HG03103 (cell line): Measurements from ENCODE around the gene STIMATE.

ENCODE experiments used
- ATAC-seq: cut with Tn5 transposase; IDR thresholded peaks from one replicate; pipeline ENCODE4 v1.9.1; 2021; ENCODE audit warnings: low read depth; ENCODE audit not compliant: unreplicated experiment

STIMATE gene

DNA sequence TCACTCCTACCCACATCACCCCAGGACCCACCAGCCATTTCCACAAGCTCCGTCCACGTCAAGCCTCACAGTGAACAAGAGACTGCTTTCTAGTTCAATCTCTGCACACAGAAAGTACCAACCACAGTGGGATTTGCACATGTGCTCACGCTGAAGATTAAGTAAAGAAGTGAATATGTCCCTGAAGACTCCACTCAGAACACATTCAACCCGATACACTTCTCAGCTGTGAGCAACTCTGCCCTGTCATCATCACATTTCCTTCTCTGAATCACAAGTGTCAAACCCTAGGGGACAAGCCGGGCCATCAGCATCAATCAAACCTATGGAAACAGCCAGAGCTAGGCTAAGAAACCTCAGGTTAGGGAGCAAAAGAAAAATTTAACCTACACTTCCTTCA lies 1.9 kb downstream of the STIMATE start:
- ATAC-seq = no peak

DNA sequence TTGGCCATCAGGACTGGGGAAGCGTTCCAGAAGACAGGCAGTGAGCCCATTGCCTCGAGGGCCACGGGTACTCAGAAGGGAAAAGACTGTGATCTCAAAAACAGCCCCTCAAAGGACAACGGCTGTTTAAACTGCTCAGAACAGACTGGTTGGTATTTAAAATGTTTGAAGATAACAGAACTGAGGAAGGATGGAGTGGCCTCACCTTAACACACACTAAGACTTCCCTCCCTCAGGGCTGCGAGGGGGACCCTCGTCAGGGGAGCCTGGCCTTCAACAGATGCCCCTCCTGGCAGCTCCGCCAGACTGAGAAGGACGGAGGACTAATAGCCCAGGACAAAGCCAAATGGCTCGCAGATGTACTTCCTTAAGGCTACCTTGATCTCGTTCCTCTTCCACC lies 2.6 kb downstream of the STIMATE start:
- no peak for ATAC-seq

DNA sequence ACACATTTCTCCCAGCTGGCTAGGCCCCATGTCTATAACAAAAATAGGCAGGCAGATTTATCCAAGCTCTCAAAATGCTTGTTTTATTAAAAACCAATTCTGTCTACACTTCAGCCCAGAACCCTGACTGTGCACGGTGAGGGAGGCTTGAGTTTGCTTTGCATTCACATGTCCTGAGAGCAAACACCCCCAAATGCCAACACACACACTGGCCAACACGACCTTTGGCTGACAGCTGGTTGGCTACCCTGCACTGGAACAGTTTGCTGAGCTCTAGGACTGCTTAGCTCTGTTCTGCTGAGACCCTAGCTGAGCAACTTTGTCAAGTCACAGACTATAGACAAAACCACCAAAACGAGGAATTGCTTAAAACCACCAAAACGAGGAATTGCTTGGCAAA lies 3.6 kb downstream of the STIMATE start:
- ATAC-seq = no peak

GRCh38 chr3:52892625-52893311 lies 4.6 kb downstream of the STIMATE start:
- ATAC-seq = no peak

- ATAC-seq = no peak
These were observed 5.1 kb downstream of the STIMATE start for GRCh38 chr3:52892290-52892624.

GRCh38 chr3:52891615-52892081 lies 5.7 kb downstream of the STIMATE start:
- ATAC-seq = no peak

DNA sequence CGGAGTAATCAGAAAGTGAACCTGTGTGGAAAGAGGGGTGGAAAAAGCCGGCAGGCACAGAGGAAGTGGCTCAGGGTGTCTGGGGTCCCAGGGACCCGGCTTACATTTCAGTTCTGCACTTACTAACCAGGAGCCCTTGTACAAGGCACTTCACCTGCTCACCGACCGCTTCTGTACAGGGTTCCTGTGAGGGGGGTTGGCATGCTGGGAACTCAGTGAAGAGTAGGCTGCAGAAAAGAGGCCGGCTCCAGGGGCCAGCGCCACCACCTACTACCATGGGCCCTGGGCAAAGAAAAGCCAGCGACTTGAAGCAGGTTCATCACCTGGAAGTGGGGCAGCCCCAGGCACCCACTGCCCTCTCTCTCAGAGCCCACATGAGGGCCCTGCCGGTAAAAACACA lies 6.2 kb downstream of the STIMATE start:
- ATAC-seq = no peak

DNA sequence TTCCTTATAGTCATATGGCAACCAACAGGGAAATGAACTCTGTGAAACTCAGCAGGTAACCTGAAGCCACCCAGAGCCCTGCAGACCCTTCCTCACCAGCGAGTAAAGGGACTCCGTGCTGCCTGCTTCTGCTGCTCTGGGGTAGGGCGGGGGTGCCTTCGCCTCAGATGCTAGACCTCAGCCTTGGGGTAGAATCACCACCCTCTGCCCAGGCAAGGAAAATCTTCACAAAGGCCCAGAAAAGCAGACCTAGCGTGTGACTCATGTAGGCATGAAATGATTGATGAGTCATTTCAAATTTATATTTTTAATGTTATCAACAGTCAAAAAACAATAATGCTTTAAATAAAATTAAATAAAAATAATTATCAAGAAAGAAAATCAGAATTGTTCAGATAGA lies 6.6 kb downstream of the STIMATE start:
- ATAC-seq = no peak

DNA sequence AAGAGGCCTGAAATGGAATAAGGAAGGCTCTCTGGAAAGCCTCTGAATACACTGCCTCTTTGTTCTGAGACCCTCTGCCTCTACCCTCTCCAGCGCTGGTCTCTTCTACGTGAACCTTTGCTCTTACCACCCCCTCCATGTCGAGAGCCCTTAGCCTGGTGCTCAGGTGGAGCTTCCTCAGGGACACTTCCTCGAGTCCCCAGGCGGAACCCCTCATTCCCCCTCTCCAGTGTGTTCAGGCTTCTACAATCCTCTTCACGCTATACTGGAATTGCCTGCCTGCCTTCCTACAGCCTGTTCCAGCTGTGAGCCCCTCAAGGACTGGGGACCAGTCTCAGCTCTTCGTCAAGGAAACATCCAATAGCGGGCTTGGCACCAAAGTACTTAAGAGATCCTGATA lies 7.4 kb downstream of the STIMATE start:
- no peak for ATAC-seq

DNA sequence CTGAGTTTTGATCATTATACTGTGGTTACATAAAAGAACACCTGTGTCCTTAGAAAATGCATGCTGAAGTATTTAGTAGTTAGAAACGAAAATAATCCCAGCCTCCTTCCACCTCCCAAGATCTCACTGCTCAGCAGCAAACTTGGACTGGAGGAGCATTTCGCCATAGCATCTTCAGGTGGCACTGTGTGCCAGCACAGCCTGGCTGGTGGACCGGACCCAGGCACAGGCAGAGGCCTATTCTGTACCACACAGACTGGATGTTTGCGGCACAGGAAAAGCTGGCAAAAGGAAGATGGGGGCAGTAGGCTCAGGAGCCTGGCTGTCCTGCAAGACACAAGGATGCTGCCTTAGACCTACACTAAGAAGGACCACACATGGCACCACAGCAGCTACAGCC lies 10.2 kb downstream of the STIMATE start:
- no peak for ATAC-seq

DNA sequence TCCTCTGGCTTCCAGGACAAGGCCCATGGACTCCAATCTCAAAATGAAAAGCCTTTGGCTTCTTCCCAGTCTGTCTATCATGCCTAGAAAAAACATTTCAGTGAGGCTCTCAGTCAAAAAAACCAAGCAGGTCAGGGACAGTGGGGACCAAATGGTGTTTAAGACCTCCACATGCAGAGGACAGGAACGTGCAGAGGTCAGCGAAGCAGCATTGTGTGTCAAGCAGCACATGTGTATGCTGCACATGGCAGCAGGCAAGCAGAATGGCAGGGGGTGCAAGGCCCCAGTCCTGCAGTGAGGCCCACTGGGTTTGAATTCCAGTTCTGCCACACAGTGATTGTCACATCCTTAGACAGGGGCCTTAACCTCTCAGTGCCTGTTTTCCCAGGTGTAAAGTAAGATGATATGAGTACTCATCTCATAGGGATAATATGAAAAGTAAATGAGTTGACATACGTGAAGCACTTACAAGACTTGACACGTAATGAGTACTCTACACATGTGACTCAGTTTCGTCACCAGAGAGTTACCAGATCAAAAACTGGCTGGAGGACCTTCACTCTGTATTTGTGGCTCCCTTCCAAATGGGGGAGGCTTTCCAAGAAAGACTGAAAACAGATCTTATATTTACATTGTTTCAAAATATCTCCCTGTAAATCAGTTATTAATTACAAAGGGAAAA lies 11.2 kb downstream of the STIMATE start:
- ATAC-seq = no peak

GRCh38 chr3:52882377-52882776 lies 15.0 kb downstream of the STIMATE start:
- ATAC-seq = no peak

DNA sequence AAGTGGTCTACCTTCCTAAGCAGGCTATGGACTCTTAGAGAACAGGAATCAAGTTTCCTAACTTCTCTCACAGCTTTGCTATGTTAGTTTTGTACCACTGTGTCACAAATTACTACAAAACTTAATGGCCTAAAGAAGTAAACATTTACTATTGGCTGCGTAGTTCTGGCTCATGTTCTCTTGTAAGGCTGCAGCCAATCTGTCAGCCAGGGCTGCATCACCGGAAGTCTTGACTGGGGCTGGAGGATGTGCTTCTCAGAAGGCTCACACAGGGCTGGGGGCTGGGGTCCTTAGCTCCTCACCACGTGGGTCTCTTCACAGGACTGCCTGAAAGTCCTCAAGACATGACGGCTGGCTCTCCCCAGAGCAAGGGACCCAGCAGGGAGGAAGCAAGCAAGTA lies 15.5 kb downstream of the STIMATE start:
- ATAC-seq = no peak

DNA sequence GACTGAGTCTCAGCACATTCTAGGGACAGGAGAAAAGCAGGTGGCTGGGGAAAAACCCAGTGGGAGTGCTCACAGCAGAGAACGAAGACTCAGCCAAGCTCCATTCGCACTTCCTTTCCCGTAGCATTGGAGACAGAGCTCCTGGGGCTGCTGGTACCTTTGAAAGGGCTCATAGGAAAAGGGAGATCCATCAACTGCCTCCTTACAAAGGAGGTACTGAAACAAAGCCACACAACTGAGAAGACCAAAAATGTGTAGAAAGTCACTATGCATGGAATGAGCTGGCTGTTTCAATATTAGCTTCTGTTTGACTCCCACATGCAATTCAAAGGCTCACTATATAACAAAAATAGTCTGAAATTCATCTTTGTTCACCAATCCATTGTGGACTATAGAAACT lies 16.9 kb downstream of the STIMATE start:
- no peak for ATAC-seq

GRCh38 chr3:52880047-52880446 lies 17.3 kb downstream of the STIMATE start:
- ATAC-seq = no peak

- ATAC-seq = no peak
These were observed 17.8 kb downstream of the STIMATE start for GRCh38 chr3:52879581-52879980.

DNA sequence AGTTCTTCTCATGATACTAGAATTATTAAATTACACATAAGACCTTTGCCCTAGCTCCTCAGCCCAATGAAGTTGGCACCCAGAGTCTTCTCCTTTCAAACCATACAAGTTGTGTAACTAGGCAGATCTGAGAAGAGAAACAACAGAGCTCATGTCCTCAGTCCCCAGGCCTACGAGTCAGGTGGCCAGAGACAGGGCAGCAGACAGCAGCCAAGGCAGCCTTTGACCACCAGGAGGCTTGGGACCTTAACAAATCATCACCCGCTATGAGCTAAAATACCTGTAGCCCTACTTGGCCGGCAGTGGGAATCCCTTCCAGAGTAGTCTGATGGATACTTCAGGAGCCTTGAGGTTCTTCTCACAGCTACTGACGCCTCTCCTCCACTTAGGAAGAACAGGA lies 18.3 kb downstream of the STIMATE start:
- no peak for ATAC-seq

GRCh38 chr3:52877085-52877484 lies 20.3 kb downstream of the STIMATE start:
- no peak for ATAC-seq

- no peak for ATAC-seq
These were observed 22.3 kb downstream of the STIMATE start for GRCh38 chr3:52874864-52875587.

GRCh38 chr3:52874160-52874701 lies 23.1 kb downstream of the STIMATE start:
- no peak for ATAC-seq

DNA sequence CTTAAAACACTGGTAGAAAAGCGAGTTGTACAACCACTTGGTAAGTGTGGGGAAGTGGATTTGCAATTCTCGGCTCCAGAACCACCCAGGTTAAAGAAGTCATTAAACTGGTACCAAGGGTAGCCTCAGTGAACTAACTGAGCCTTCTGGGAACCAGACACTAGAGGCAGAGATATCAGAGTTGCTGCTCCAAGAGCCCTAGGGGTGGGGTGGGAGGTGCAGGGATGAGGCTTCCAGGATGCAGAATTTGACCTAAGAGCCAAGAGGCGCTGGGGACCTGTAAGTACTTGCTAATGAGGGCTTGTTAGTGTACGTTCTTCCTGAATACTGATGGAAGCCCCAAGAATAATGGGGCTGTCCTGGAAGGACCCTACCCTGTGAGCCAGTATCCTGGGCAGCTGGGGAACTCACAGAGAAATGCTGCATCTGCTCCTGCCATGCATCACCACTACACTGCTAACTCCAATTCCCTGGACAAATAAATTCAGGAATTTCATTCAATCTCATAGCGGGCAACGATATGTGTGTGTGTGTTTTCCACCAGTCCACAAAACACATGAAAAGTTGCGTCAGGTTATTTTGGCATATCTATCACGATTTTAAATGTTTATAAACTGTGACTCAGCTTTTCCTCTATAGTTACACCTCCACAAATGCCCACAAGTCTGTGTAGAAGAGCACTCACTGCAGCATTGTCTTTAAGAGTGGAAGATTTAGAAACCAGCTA lies 23.8 kb downstream of the STIMATE start:
- no peak for ATAC-seq
